ENCODE results near the gene FNTB.

FNTB gene

GRCh38 chr14:64993266-64993930 lies 6.7 kb downstream of the FNTB start:
- no peaks in the 10 kb centered on the region for H3K9me3 ChIP-seq
- H3K27ac ChIP-seq, result peak overlapping the region; percentile 98
- H3K4me3 ChIP-seq (ENCODE audit: low read depth in 1 of 2, low read length in 1 of 2), result peak overlapping the region; percentile 34 to 39
- TF ChIP-seq CTCF (IDR thresholded peaks at IDR 0.05), result no peak
- H3K36me3 ChIP-seq, result no peaks in the 10 kb centered on the region
- no peaks in the 10 kb centered on the region for H3K27me3 ChIP-seq
- peaks cover 59 to 74% of the 10 kb centered on the region in 2 experiments for H3K4me1 ChIP-seq (ENCODE audit: control insufficient read depth in 1 of 2, insufficient read depth in 1 of 2, low read depth in 1 of 2, low read length in 1 of 2)

- H3K4me3 ChIP-seq (ENCODE audit: low read depth in 1 of 2, low read length in 1 of 2), result peak overlapping the region in 1 of 2 experiments; percentile 39
- H3K27me3 ChIP-seq, result no peaks in the 10 kb centered on the region
- H3K36me3 ChIP-seq, result no peaks in the 10 kb centered on the region
- no peaks in the 10 kb centered on the region for H3K9me3 ChIP-seq
- no peak for TF ChIP-seq CTCF (IDR thresholded peaks at IDR 0.05)
- H3K4me1 ChIP-seq (ENCODE audit: control insufficient read depth in 1 of 2, insufficient read depth in 1 of 2, low read depth in 1 of 2, low read length in 1 of 2), result peaks cover 56 to 72% of the 10 kb centered on the region in 2 experiments
- H3K27ac ChIP-seq, result peak overlapping the region; percentile 98
Measured at GRCh38 chr14:64994540-64994939, 7.8 kb downstream of the FNTB start.

GRCh38 chr14:64995291-64995690 lies 8.6 kb downstream of the FNTB start:
- TF ChIP-seq CTCF (IDR thresholded peaks at IDR 0.05), result no peak
- Histone ChIP-seq H3K27ac (peak overlapping the region; percentile 98), H3K9me3 (no peaks in the 10 kb centered on the region), H3K27me3 (no peaks in the 10 kb centered on the region), H3K36me3 (no peaks in the 10 kb centered on the region), H3K4me3 (ENCODE audit: low read depth in 1 of 2, low read length in 1 of 2) (no peak overlapping the region), H3K4me1 (ENCODE audit: control insufficient read depth in 1 of 2, insufficient read depth in 1 of 2, low read depth in 1 of 2, low read length in 1 of 2) (peaks cover 48 to 65% of the 10 kb centered on the region in 2 experiments)

GRCh38 chr14:64997108-64997794 lies 10.6 kb downstream of the FNTB start:
- H3K36me3 ChIP-seq, result no peaks in the 10 kb centered on the region
- no peaks in the 10 kb centered on the region for H3K27me3 ChIP-seq
- peak overlapping the region; percentile 24 for H3K27ac ChIP-seq
- peaks cover 28 to 45% of the 10 kb centered on the region in 2 experiments for H3K4me1 ChIP-seq (ENCODE audit: control insufficient read depth in 1 of 2, insufficient read depth in 1 of 2, low read depth in 1 of 2, low read length in 1 of 2)
- no peak for TF ChIP-seq CTCF (IDR thresholded peaks at IDR 0.05)
- H3K9me3 ChIP-seq, result no peaks in the 10 kb centered on the region
- no peak overlapping the region for H3K4me3 ChIP-seq (ENCODE audit: low read depth in 1 of 2, low read length in 1 of 2)

- H3K9me3 ChIP-seq, result no peaks in the 10 kb centered on the region
- peaks cover 16 to 36% of the 10 kb centered on the region in 2 experiments for H3K4me1 ChIP-seq (ENCODE audit: control insufficient read depth in 1 of 2, insufficient read depth in 1 of 2, low read depth in 1 of 2, low read length in 1 of 2)
- H3K4me3 ChIP-seq (ENCODE audit: low read depth in 1 of 2, low read length in 1 of 2), result no peak overlapping the region
- no peak overlapping the region for H3K27ac ChIP-seq
- no peaks in the 10 kb centered on the region for H3K27me3 ChIP-seq
- TF ChIP-seq CTCF (IDR thresholded peaks at IDR 0.05), result no peak
- no peaks in the 10 kb centered on the region for H3K36me3 ChIP-seq
Measured at GRCh38 chr14:64998455-64998931, 11.8 kb downstream of the FNTB start.
